Activated CD8-positive, alpha-beta memory T cell treated with anti-CD3 and anti-CD28 coated beads for 4 hours (primary cell): ENCODE measurements around the gene NPLOC4.
"Not testable (repeated sequence)": the region's sequence is repeated elsewhere in the genome, so short reads cannot be mapped to it uniquely, and the experiment has no call there.

Source experiments
- DNase-seq, 2 donors: peaks; one replicate each; pipeline ENCODE4 v3.0.0-alpha.2; 2020; ENCODE audit warnings: low read depth in 2 of 2

NPLOC4 gene

GRCh38 chr17:81631482-81631881, 5.4 kb downstream of the NPLOC4 start:
- DNase-seq, result no peak

- no peak for DNase-seq
Measured at GRCh38 chr17:81630274-81630673, 6.6 kb downstream of the NPLOC4 start.

- no peak for DNase-seq
Measured at GRCh38 chr17:81621494-81622130, 15.3 kb downstream of the NPLOC4 start.

- not testable (repeated sequence) for DNase-seq
Measured at GRCh38 chr17:81618307-81618706, 18.6 kb downstream of the NPLOC4 start.

- no peak for DNase-seq
Measured at GRCh38 chr17:81616877-81617276, 20.0 kb downstream of the NPLOC4 start.

- DNase-seq, result no peak
Measured at GRCh38 chr17:81615401-81615930, 21.4 kb downstream of the NPLOC4 start.

DNA sequence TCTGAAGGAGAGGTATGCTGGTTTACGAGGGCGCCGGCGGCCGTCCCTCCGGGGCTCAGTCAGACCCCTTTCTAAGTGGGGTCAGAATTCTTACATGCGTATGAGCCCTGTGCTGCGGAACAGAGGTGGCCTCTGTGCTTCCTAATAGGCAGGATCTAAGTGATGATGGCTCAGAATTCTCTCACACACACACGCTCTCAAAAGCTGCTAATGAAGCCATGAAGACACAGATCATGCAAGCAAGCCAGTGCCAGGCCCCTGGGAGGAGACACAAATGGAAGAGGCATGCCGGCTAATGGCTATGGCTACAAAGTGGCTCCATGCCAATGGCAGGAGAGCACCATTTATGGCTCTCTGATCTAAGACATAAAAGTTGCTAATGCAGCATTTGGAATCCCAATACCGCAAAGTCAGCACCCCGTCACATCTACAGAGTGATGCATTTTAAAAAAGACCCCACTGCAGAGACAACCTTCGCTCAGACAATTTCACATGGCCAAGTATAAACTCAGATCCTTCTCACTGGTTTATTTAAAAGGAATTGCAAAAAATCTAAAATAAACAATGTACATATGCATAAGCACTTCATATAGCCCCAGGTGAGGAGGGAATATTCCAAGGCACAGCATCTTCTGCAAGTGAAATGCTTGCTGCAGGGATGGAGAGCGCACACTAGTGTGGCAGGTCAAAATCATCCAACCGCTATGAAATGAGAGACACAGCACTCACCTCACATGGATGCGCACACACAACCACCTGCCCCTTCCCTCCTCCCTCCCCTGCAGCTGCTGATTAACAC, 24.5 kb downstream of the NPLOC4 start:
- DNase-seq, result no peak

GRCh38 chr17:81609541-81610311, 27.2 kb downstream of the NPLOC4 start:
- DNase-seq, result no peak

- DNase-seq, result no peak
Measured at GRCh38 chr17:81608605-81609004, 28.3 kb downstream of the NPLOC4 start.

DNA sequence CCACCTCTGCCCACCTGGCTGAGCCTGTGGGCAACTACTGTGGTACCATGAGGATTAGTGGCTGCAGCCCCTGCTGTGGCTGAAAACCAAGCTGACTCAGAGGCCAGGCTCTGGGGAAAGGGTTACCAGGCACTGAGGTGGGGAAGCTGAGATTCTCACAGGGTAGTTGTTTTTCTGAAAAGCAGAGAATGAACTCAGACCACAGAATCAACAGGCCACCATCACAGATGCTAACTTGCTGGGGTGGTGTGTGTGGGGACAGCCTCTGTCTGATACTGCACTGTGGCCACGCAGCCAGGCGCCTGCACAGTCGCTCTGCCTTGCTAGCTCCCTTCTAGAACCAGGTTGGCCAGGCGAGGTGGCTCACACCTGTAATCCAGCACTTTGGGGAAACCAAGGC, 28.8 kb downstream of the NPLOC4 start:
- no peak for DNase-seq

DNA sequence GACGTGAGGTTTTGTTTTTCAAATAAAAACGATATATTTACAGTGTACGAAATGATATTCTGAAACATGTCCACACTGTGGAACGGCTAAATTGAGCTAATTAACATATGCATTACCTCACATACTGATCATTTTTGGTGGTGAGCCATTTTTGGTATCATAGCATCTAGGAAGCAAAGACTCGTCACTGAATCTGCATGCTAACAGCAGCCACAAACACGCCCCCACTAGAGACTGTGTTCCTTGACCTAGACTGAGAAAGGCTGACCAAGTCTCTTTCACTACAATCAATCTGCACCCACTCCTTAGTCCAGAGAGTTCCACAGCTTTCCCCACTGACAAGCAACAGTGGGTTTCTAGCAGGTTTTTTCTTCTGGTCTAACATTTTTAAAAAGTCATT, 29.5 kb downstream of the NPLOC4 start:
- no peak for DNase-seq

- no peak for DNase-seq
Measured at GRCh38 chr17:81603846-81604610, 32.9 kb downstream of the NPLOC4 start.

DNA sequence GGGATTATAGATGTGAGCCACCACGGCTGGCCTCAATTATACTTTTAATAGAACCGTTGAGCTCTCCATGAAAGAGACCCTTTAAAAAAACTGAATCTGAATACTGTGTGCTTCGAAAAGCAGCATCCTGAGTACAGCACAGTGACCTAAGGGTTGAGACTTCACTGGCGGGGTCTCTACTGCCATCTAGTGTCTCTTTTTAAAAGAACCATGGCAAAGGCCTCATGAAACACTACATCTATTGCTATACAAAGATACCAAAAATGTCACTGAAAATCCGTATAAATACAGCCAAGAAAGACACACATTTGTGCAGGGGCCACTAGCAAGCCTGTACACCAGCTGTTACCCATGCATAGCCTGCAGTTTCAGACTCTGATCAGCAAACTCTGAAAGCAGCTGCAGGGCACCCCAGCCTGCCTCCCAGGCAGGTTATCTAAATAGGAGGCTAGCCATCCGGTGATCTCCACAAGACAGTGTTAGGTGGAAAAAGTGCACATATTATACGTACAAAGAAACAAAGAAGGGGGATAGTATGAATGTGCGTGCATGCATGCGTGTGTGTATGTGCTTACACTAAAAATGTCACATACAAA, 35.3 kb downstream of the NPLOC4 start:
- DNase-seq, result peak in 1 of 2 donors; percentile 14

DNA sequence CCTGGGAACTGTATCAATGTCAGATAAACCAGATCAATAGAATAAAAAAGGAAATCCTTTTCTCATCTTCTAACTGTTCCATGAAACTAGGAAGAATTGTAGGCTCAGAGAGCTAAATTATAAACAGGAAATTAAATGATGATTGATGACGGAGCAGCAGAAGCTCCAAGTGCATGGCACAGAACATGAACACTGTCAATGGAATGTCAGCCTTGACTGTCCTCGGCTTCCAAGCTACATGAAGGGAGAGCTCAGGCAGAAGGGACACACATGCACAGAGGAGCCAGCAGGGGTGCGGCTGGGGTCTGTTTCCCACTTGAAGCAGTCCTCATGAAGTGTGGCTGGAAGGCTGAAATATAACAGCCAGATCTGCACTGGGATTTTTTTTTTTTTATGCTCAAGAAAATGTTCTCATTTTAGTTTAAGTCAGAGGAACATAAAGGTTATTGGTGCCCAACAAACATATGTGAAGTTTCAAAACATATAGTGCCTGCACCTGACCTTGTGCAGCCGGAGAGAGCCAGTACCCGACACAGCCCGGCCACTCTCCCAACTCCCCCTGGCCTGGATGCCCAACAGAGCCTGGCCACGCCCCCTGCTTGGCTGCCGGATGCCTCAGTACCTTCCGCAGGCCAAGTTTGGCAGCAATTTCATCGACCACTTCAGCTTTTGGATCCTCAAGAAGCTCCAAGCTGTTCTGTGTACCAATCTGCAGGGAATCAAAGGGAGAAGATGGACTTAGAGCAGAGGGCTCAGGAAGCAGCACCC, 37.0 kb downstream of the NPLOC4 start:
- DNase-seq, result no peak

GRCh38 chr17:81593105-81593871, 43.6 kb downstream of the NPLOC4 start:
- no peak for DNase-seq

- DNase-seq, result no peak
Measured at GRCh38 chr17:81591971-81592370, 44.9 kb downstream of the NPLOC4 start.

GRCh38 chr17:81590121-81590520, 46.8 kb downstream of the NPLOC4 start:
- no peak for DNase-seq

- DNase-seq, result no peak
Measured at GRCh38 chr17:81589612-81590011, 47.3 kb downstream of the NPLOC4 start.

DNA sequence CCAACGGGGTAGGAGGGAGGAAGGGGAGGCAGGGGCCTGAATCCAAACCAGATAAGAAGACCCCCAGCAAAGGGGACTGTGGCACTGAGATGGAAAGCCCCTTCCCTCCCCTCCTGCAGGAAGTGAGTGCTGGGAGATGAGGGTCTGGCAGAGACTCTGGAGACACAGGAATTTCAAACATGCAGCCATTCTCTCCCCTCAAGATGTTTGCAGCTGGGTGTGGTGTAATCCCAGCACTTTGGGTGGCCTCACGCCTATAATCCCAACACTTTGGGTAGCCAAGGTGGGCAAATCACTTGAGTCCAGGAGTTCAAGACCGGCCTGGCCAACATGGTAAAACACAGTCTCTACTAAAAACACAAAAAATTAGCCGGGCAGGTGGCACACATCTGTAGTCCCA, 50.8 kb downstream of the NPLOC4 start:
- DNase-seq, result no peak

DNA sequence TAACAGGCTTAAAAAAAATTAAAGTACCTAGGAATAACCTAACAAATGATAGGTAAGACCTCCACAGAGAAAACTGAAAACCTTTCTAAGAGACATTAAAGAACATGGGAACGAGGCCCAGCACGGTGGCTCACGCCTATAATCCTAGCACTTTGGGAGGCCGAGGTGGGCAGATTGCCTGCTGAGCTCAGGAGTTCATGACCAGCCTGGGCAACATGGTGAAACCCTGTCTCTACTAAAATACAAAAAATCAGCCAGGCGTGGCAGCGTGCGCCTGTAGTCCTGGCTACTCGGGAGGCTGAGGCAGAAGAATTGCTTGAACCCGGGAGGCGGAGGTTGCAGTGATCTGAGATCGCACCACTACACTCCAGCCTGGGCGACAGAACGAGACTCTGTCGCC, 52.1 kb downstream of the NPLOC4 start:
- DNase-seq, result not testable (repeated sequence)
